Pancreas (tissue), 10 donors: Measurements from ENCODE around the gene ITPR1. TPM values are rescaled to one million over a fixed set of nuclear protein-coding genes. Genes with fewer than 3 reads are reported as not detected.

Experiments used
- ATAC-seq, 4 donors: fragments of 200-7000 bp; cut with Tn5 transposase; one replicate each; pipeline versions ENCODE4 v1.8.0 to v1.9.1; 2020; ENCODE audit warnings: mild to moderate bottlenecking in 4 of 4, moderate library complexity in 4 of 4
- DNase-seq, 6 donors: peaks; one replicate each; pipeline ENCODE4 v3.0.0-alpha.2; 2020
- FAIRE-seq: peaks from 2 replicates; lab custom pipeline; 2012; peaks lifted over from hg19 to GRCh38; lab: Jason Lieb, UNC
- H3K27ac ChIP-seq, 4 donors: fragments of 200-600 bp; sonication (generic); 1 replicate in 3 of 4; 2 replicates in 1 of 4; pipeline versions ENCODE4 v1.5.0 to v1.8.0; 2020
- H3K27me3 ChIP-seq, 4 donors: fragments of 200-600 bp; one replicate each; pipeline ENCODE4 v1.8.0; 2021
- H3K36me3 ChIP-seq, 3 donors: fragments of 200-600 bp; sonication (generic) in 1 of 3; one replicate each; pipeline versions ENCODE4 v1.5.0 to v1.8.0; 2020 to 2021
- H3K4me1 ChIP-seq, 3 donors: fragments of 200-600 bp; one replicate each; pipeline ENCODE4 v1.8.0; 2021
- H3K4me3 ChIP-seq, 4 donors: fragments of 200-600 bp; sonication (generic) in 2 of 4; one replicate each; pipeline versions ENCODE4 v1.5.0 to v1.8.0; 2020 to 2021
- H3K9me3 ChIP-seq, 4 donors: fragments of 200-600 bp; one replicate each; pipeline ENCODE4 v1.8.0; 2021
- WGBS, 2 donors: extraction: QIAGEN DNeasy Blood & Tissue Kit; methylation state at CpG; one replicate each; pipeline ENCODE4 v1.1.7; 2013; 5-methylcytosine and 5-hydroxymethylcytosine counted together
- intact Hi-C, 3 donors: fragments of 100-400 bp; cut with DNase I; formaldehyde crosslinking; loops; one replicate each; pipeline versions ENCODE4 v1.11.1 to v1.14.2; 2022
- polyA plus RNA-seq, 2 donors: library from polyadenylated mRNA; stranded (reverse); fragments of 200-250 nt; gene quantifications; one replicate each; pipeline ENCODE4 v1.2.3, GENCODE V29; 2013
- total RNA-seq, 6 donors: library from RNA; stranded (reverse); fragmentation: NEBNext Ultra II Directional in 4 of 6; extraction: Animal tissue kit (Norgen Biotek cat#: 25700) in 4 of 6; gene quantifications; one replicate each; pipeline versions ENCODE4 v1.2.1 to v1.2.4, GENCODE V29; 2021 to 2023
- TF ChIP-seq, protein P1 (sequence below), 4 donors: fragments of 200-600 bp; sonication (generic) in 3 of 4; IDR thresholded peaks; one replicate each; pipeline versions ENCODE4 v1.5.0 to v1.8.0; 2021; ENCODE audit warnings: antibody characterized with exemption in 4 of 4
- donor health status: healthy with polysubstance abuse.
- donor health status: DM: no; HTN: no; CAD: no; lungs with moderate emphysema.
- donor health status: DM: no; HTN: no; CAD: no.
- donor health status: control.
- donor health status: control.
- donor health status: Bipolar disorder and iron deficiency.
- donor health status: DM: yes; HTN: yes; CAD: no.
- donor health status: DM: no; HTN: no; CAD: no.
- donor health status: DM: no; HTN: no; CAD: no.
- donor health status: DM: yes; HTN: yes; CAD: no.

Gene ITPR1
- total and polyA plus RNA-seq, 8 donors = 4.5 to 19.1 (median 10.1) TPM

DNA sequence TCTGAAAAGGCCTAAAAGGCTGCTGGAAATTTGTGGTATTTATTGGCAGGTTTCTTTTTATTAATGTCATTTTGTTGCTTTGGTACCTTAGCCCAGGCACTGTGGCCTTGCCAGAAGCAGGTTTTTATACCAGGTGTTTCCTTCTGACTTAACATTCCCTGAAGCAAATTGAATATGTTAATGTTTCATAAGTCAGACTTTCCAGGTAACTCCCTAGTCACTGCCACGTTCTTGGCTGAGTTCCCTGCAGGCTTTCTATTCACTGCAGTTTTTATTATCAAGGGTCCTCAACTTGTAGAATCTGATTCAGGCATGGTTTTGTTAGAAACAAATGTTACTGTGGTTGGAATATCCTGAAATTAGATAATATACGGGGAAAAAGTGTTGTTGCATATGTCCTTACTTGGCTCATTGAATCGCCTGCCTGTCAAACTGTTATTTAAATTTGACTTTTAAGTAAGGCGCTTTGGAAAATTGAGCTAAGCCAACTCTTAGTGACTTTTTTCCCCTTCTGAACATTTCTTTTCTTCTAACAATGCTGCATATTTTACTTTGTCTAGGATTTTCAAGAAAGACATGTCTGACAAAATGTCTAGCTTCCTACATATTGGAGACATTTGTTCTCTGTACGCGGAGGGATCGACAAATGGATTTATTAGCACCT is 22.9 kb downstream of the ITPR1 start:
- Histone ChIP-seq H3K36me3 (no peaks in the 10 kb centered on the region), H3K4me3 (no peak overlapping the region), H3K4me1 (peaks cover 0 to 5% (median 0%) of the 10 kb centered on the region in 3 donors), H3K27me3 (no peaks in the 10 kb centered on the region), H3K9me3 (no peaks in the 10 kb centered on the region), H3K27ac (peak overlapping the region in 2 of 4 donors; percentile 3 to 60)
- FAIRE-seq (no peak), DNase-seq (no peak), ATAC-seq (peak in 3 of 4 donors; percentile 56 to 74 (median 65))
- TF ChIP-seq, protein P1, sequence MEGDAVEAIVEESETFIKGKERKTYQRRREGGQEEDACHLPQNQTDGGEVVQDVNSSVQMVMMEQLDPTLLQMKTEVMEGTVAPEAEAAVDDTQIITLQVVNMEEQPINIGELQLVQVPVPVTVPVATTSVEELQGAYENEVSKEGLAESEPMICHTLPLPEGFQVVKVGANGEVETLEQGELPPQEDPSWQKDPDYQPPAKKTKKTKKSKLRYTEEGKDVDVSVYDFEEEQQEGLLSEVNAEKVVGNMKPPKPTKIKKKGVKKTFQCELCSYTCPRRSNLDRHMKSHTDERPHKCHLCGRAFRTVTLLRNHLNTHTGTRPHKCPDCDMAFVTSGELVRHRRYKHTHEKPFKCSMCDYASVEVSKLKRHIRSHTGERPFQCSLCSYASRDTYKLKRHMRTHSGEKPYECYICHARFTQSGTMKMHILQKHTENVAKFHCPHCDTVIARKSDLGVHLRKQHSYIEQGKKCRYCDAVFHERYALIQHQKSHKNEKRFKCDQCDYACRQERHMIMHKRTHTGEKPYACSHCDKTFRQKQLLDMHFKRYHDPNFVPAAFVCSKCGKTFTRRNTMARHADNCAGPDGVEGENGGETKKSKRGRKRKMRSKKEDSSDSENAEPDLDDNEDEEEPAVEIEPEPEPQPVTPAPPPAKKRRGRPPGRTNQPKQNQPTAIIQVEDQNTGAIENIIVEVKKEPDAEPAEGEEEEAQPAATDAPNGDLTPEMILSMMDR (IDR thresholded peaks at IDR 0.05) = no peak
- intact Hi-C loops = no loop called here
- 68 to 72% methylated on average over 7 of the region's 7 CpGs for WGBS, 2 donors

DNA sequence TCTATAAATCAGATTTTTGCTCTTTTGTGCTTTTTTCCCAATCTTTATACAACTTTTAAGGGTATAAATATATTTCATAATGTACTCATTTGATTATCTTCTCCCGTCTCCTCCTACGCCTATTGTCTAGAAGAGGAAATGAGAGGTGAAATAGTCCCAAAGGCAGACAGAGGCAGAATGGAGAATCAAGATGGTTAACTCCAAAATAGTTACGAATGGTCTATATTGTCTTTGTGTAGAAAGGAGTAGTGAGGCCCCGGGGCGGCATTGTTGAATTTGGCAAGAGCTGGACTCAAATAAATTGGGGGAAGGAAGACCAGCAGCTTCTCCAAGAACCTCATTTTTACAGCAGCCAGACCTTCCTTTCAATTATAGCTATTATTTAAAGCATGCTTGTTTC is 23.9 kb downstream of the ITPR1 start:
- Histone ChIP-seq H3K27ac (no peak overlapping the region), H3K4me3 (no peak overlapping the region), H3K36me3 (no peaks in the 10 kb centered on the region), H3K9me3 (no peaks in the 10 kb centered on the region), H3K4me1 (peaks cover 0 to 5% (median 0%) of the 10 kb centered on the region in 3 donors), H3K27me3 (no peaks in the 10 kb centered on the region)
- TF ChIP-seq, protein P1 (IDR thresholded peaks at IDR 0.05) = no peak
- intact Hi-C loops = no loop called here
- 76 to 81% methylated on average over 5 of the region's 5 CpGs for WGBS, 2 donors
- no peak for FAIRE-seq
- ATAC-seq = no peak
- DNase-seq = no peak

DNA sequence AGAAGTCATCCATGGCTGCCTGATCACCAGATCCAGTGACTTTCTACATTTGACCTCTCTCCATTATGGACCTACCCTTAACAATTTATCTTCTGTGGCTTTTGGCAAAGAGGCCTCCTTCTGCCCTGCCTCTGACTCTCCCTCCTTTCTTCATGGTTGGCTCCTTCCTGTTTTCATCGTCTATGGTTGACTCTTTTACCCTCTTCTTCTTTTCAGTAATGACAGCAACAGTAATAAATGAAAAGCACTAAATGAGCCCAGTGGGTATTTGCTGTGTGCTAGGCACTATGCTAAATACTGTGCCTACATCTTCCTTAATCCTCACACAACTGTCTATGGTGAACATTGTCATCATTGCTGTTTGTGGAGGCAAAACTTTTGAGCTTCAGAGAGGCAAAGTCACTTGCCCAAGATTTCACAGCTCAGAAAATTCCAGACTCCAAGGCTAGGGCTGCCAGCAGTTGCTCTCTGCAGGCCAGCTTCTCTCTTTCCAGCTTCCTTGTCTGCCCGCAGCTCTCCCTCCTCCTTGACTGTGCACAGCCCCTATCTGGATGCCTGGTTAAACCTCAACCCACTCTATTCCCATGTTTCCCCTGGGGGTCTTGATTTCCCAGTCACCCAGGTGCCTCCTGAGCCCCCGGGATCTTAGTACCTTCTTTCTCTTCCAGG is 24.6 kb downstream of the ITPR1 start:
- ATAC-seq (peak in 2 of 4 donors; percentile 35 to 56), DNase-seq (no peak), FAIRE-seq (no peak)
- intact Hi-C loops = no loop called here
- no peaks in the 10 kb centered on the region for H3K27me3 ChIP-seq
- TF ChIP-seq, protein P1 (IDR thresholded peaks at IDR 0.05) = no peak
- no peaks in the 10 kb centered on the region for H3K36me3 ChIP-seq
- H3K4me1 ChIP-seq = peaks cover 0 to 5% (median 0%) of the 10 kb centered on the region in 3 donors
- no peak overlapping the region for H3K27ac ChIP-seq
- H3K9me3 ChIP-seq = no peaks in the 10 kb centered on the region
- no peak overlapping the region for H3K4me3 ChIP-seq
- 39 to 41% methylated on average over 3 of the region's 3 CpGs for WGBS, 2 donors

DNA sequence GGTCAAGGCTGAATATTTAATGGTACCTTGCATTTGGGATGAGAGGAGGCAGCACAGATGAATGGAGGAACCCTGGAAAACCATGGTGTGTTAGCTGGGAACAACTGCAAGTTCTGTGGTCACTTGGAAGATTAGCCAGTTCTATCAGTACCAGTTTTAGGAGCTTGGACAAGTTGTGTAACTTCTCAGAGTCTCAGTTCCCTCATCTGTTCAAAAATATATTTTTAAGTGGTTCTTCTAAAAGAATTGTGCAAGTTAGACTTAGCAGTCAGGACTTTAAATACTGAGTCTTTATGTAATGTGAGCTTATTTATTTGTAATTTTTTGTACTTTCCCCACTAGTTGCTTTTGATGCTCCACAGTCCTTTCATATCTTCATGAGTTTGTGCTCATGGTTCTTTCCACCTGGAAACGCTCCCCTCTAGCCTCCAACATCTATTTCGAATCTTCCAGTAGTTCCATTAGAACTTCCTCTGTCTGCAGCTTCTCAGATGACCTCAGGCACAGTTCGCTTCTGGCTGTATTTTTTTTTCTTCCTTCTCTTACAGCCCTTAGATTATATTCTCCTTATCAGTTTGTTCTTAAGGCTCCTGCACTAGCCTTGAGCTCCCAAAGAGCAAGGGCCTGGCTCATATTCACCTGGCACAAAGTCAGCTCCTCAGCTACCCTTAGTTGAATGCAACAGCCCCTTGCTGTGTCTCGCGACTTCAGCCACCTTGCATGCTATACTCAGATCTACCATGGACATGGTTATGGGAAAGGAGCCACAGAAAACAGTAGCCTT is 27.1 kb downstream of the ITPR1 start:
- FAIRE-seq = no peak
- no peak for DNase-seq
- intact Hi-C loops = no loop called here
- TF ChIP-seq, protein P1 (IDR thresholded peaks at IDR 0.05) = no peak
- H3K36me3 ChIP-seq = no peaks in the 10 kb centered on the region
- WGBS, 2 donors = 39 to 44% methylated on average over 5 of the region's 5 CpGs
- no peak overlapping the region for H3K4me3 ChIP-seq
- H3K9me3 ChIP-seq = no peaks in the 10 kb centered on the region
- peak in 3 of 4 donors; percentile 20 to 56 (median 30) for ATAC-seq
- H3K27ac ChIP-seq = no peak overlapping the region
- no peaks in the 10 kb centered on the region for H3K27me3 ChIP-seq
- peaks cover 0 to 5% (median 0%) of the 10 kb centered on the region in 3 donors for H3K4me1 ChIP-seq
